ENCODE measurements around the gene KCNA10.

The KCNA10 gene

GRCh38 chr1:110477041-110477440 lies 41.9 kb downstream of the KCNA10 start:
- DNase-seq, result no peak

DNA sequence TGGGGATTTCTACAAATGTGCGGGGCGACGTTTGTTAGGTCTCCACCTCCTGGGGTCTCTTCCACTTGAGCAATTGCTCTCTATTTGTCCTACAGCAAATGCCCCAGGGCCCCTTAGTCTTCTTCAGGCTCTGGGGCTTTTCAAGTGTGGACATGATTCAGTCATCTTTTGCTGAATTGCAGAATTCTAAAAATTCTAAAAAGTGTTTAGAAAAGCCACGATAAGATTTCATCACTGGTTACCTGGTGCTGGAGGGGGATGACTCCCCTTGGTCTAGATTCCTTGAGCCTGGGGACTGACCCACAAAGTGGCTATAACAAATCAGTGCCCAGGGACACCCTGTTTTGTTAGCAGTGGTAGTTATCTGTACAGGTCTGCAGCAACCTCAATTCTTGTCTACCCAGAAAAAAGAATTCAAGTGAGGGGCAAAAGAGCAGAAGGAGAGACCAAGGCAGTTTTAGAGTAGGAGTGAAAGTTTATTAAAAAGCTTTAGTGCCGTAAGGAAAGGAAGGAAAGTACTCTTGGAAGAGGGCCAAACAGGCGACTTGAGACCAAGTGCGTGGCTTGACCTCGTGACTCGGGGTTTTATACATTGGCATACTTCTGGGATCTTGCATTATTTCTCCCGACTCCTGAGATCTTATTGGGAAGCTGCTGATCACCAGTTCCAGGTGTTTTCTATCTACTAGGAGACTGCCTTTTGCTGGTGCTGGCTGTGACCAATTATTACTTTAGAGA lies 42.8 kb downstream of the KCNA10 start:
- no peak for DNase-seq

- peak in 1 of 2 experiments; percentile 10 for DNase-seq
Measured at GRCh38 chr1:110475362-110476027, 43.5 kb downstream of the KCNA10 start.

DNA sequence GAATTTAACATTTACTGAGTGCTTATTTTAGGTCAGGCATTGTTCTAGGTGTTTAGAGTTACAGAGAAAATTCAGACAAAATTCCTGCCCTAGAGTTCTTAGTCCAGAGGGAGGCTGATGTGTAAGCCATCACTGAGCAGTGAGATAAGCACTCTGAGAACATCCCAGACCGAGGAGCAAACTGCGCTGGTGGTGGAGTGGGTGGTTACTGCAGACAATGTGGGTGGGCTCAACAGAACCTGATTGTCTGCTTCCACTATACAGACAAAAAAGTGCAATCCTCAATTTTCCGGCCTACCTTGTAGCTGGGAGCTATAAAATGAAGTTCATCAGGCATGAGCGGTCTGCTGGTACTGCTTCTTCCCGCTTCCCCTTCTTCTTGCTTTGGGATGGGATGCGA lies 44.5 kb downstream of the KCNA10 start:
- DNase-seq, result no peak

DNA sequence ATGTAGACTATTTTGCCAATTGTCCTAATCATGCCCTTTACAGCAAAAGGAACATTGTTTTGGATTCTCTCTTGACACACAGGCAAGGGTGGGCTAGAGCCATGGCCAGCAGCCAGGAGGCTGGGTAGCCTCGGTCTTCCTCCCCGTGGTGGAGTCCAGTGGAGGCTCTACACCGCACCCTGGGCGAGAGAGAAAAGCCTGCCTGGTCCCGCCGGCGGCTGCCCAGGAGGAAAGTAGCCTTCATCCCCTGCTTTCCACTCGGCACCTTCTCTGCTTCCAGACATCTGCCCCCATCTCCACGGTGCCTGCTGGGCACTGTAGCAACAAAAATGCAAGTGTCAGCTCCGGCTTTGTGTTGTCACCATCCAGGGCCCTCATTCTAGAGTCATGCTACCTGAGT lies 46.4 kb downstream of the KCNA10 start:
- no peak for DNase-seq

GRCh38 chr1:110471131-110471530 lies 47.8 kb downstream of the KCNA10 start:
- no peak for DNase-seq
